CD1c-positive myeloid dendritic cell (primary cell): ENCODE data around the gene NR1I2.
A peak's percentile ranks its signal among the peaks of the same experiment; 100 is the strongest.

Experiments
- DNase-seq: peaks from one replicate; pipeline ENCODE4 v3.0.0-alpha.2; 2016; ENCODE audit errors: extremely low spot score

Gene NR1I2

GRCh38 chr3:119781330-119782198, at the start of gene NR1I2:
NR1I2 (plus strand) TSS chr3:119782101.
- no peak for DNase-seq

- no peak for DNase-seq
Observed at GRCh38 chr3:119733812-119734211, 48.1 kb upstream of the NR1I2 start.

GRCh38 chr3:119738741-119739140, 43.2 kb upstream of the NR1I2 start:
- DNase-seq: no peak

GRCh38 chr3:119741657-119742590, 40.0 kb upstream of the NR1I2 start:
- peak; percentile 17 for DNase-seq

- DNase-seq: no peak
Observed at GRCh38 chr3:119743921-119744320, 38.0 kb upstream of the NR1I2 start.

- no peak for DNase-seq
Observed at GRCh38 chr3:119745942-119746341, 36.0 kb upstream of the NR1I2 start.

- no peak for DNase-seq
Observed at GRCh38 chr3:119746423-119746822, 35.5 kb upstream of the NR1I2 start.

GRCh38 chr3:119747357-119747756, 34.5 kb upstream of the NR1I2 start:
- no peak for DNase-seq

GRCh38 chr3:119748991-119749390, 32.9 kb upstream of the NR1I2 start:
- no peak for DNase-seq

GRCh38 chr3:119751423-119751822, 30.5 kb upstream of the NR1I2 start:
- DNase-seq: no peak

GRCh38 chr3:119759962-119760361, 21.9 kb upstream of the NR1I2 start:
- no peak for DNase-seq

- no peak for DNase-seq
Observed at GRCh38 chr3:119762876-119763275, 19.0 kb upstream of the NR1I2 start.

GRCh38 chr3:119763466-119763865, 18.4 kb upstream of the NR1I2 start:
- no peak for DNase-seq

GRCh38 chr3:119765239-119765638, 16.7 kb upstream of the NR1I2 start:
- DNase-seq: no peak

GRCh38 chr3:119767936-119768601, 13.8 kb upstream of the NR1I2 start:
- DNase-seq: no peak

- no peak for DNase-seq
Observed at GRCh38 chr3:119768668-119769393, 13.1 kb upstream of the NR1I2 start.

- no peak for DNase-seq
Observed at GRCh38 chr3:119769394-119770149, 12.3 kb upstream of the NR1I2 start.

- peak; percentile 17 for DNase-seq
Observed at GRCh38 chr3:119774444-119774843, 7.5 kb upstream of the NR1I2 start.

GRCh38 chr3:119776304-119776703, 5.6 kb upstream of the NR1I2 start:
- no peak for DNase-seq

- DNase-seq: no peak
Observed at GRCh38 chr3:119778176-119778575, 3.7 kb upstream of the NR1I2 start.

- no peak for DNase-seq
Observed at GRCh38 chr3:119778811-119779210, 3.1 kb upstream of the NR1I2 start.
